Measurements from ENCODE around the gene C14orf93.
"Not testable (repeated sequence)": the region's sequence is repeated elsewhere in the genome, so short reads cannot be mapped to it uniquely, and the experiment has no call there.

Gene C14orf93

GRCh38 chr14:23021434-23021833 is 11.5 kb upstream of the C14orf93 start:
- no peak for DNase-seq (ENCODE audit: low spot score)

GRCh38 chr14:23020143-23021128 is 10.5 kb upstream of the C14orf93 start:
- DNase-seq (ENCODE audit: low spot score) = no peak

- DNase-seq (ENCODE audit: low spot score) = no peak
These were observed 8.2 kb upstream of the C14orf93 start for GRCh38 chr14:23018107-23018506.

GRCh38 chr14:23017091-23017490 is 7.1 kb upstream of the C14orf93 start:
- DNase-seq (ENCODE audit: low spot score) = no peak

GRCh38 chr14:23015618-23016017 is 5.7 kb upstream of the C14orf93 start:
- DNase-seq (ENCODE audit: low spot score) = no peak

- DNase-seq (ENCODE audit: low spot score) = not testable (repeated sequence)
These were observed 3.8 kb upstream of the C14orf93 start for GRCh38 chr14:23013749-23014054.

GRCh38 chr14:23013054-23013748 is 3.3 kb upstream of the C14orf93 start:
- no peak for DNase-seq (ENCODE audit: low spot score)

- no peak for DNase-seq (ENCODE audit: low spot score)
These were observed 432 bp downstream of the C14orf93 start for GRCh38 chr14:23009483-23009938.

GRCh38 chr14:23008831-23009230 is 1.1 kb downstream of the C14orf93 start:
- DNase-seq (ENCODE audit: low spot score) = no peak

GRCh38 chr14:23006544-23007419 is 3.2 kb downstream of the C14orf93 start:
- DNase-seq (ENCODE audit: low spot score) = peak; percentile 99

GRCh38 chr14:23006188-23006534 is 3.8 kb downstream of the C14orf93 start:
- DNase-seq (ENCODE audit: low spot score) = no peak

GRCh38 chr14:23005451-23006187 is 4.3 kb downstream of the C14orf93 start:
- no peak for DNase-seq (ENCODE audit: low spot score)

GRCh38 chr14:23004274-23004673 is 5.7 kb downstream of the C14orf93 start:
- DNase-seq (ENCODE audit: low spot score) = not testable (repeated sequence)

GRCh38 chr14:23002592-23002991 is 7.4 kb downstream of the C14orf93 start:
- no peak for DNase-seq (ENCODE audit: low spot score)

- no peak for DNase-seq (ENCODE audit: low spot score)
These were observed 9.1 kb downstream of the C14orf93 start for GRCh38 chr14:23000860-23001259.

- DNase-seq (ENCODE audit: low spot score) = no peak
These were observed 11.5 kb downstream of the C14orf93 start for GRCh38 chr14:22998329-22999012.

GRCh38 chr14:22997676-22998323 is 12.1 kb downstream of the C14orf93 start:
- DNase-seq (ENCODE audit: low spot score) = no peak

GRCh38 chr14:22996768-22997654 is 12.9 kb downstream of the C14orf93 start:
- no peak for DNase-seq (ENCODE audit: low spot score)

GRCh38 chr14:22995889-22996625 is 13.9 kb downstream of the C14orf93 start:
- no peak for DNase-seq (ENCODE audit: low spot score)

All from CD4-positive, alpha-beta T cell treated with Interleukin-2 at 100 ng/mL for 4 hours (primary cell).